ENCODE measurements around the gene DHX16.
"Not testable (repeated sequence)": the region's sequence is repeated elsewhere in the genome, so short reads cannot be mapped to it uniquely, and the experiment has no call there.

DHX16 gene
- 89.4 to 133 (median 90.5) reads per million in 3 experiments for total RNA-seq

DNA sequence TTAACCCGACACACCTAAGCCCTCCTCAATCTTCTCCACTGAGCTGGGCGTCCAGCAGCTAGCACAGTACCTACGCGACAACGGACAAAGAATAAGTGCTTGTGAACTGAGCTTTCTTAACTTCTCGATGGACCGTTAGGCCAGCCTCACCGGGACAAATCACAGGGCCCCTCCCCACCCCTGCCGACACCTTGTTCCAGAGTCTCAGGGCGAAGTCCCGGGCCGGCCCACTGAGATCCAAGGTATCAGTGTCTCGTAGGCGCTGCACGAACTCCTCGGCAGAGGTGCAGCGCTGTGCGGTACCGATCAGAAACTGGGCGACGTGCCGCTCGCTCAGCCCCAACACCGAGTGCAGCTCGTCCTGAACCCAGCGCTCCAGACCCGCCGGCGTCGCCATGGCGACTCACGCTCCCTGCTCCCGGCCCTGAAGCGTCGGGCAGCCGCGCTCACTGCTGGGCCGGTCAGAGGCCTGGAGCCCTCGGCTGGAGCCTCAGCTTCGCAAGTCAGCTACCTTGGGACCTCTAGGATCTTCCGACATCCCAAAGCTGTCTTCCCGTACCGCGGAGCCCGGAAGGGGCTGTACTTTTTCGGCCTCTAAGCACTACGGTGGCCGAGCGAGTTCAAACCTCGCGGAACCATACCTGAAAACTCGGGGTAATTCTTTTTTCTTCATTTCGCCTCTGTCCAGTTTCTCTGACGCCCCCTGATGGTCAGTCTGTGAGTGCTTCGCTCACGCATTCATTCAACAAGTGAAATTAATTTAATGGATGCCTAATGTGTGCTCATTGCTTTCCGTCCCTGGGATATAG lies at the start of gene DHX16:
Gene DHX16 (minus strand): TSS at position 562 of the 809 bp plus-strand sequence. CDS start 165 bp downstream, at position 397.
- DNase-seq, result peak; percentile 84

DNA sequence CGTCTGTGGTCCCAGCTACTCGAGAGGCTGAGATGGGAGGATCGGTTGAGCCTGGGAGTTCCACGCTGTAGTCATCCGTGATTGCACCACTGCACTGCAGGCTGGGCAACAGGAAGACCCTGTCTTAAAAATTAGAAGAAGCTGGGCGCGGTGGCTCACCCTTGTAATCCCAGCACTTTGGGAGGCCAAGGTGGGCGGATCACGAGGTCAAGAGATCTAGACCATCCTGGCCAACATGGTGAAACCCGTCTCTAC lies 49.1 kb upstream of the DHX16 start:
- DNase-seq, result not testable (repeated sequence)

DNA sequence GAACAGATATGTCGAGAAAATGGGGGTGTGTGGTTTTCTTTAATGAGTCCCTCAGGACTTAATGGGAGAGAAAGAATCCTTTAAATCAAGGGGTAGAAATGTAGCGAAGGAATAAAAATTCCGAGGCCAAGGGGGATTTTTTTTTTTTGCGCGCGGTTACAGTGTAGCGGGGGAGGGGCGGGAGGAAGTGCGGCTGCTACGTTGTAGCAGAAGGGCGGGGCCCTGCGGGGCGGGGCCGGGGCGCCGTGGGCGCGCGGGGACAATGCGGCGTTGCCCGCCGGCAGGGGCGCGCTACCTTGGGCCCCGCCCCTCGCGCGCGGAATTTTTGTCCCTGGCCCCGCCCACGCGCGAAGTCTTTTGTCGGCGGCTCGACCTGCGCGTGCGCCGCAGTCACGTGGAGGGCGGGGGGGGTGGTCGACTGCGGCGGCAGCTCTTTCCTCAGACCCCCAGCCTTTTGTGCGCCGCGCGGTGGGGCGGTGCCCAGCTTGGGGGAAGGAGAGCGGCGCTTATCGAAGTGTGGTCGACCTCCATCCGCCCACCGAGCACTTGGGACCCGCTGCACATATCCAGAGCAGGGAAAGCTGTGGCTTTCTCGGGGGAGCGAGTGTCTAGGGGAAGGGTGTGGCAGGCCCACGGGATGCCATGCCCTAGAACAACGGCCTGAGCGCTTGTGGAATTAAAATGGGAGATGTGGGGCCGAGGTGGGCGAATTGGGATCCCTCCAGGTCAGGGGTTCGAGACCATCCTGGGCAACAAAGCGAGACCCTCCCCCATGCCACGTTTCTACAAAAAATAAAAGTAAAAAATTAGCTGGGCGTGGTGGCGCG lies 48.6 kb upstream of the DHX16 start:
- DNase-seq, result peak; percentile 94

DNA sequence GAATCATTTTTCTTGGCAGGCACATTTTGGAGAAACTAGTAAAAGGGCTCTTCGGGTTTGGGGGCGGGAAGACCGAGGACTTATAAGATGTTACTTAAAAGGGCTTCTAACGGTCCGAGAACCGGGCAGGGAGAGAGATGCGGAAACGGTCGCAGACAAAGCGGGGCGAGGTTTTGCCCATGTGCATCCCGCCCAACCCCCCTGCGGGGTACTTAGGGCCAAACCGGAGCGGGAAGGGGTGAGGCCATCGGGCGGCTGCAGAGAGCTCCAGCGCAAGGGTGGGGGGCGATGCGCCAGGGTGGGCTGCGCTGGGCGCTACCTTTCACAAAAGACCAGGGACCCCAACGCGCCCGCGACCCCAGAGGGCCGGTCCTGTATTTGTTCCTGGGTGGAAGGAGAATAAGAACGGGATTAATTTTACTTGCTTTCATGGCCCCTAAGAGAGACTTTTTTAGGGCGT lies 48.0 kb upstream of the DHX16 start:
- DNase-seq, result peak; percentile 41

DNA sequence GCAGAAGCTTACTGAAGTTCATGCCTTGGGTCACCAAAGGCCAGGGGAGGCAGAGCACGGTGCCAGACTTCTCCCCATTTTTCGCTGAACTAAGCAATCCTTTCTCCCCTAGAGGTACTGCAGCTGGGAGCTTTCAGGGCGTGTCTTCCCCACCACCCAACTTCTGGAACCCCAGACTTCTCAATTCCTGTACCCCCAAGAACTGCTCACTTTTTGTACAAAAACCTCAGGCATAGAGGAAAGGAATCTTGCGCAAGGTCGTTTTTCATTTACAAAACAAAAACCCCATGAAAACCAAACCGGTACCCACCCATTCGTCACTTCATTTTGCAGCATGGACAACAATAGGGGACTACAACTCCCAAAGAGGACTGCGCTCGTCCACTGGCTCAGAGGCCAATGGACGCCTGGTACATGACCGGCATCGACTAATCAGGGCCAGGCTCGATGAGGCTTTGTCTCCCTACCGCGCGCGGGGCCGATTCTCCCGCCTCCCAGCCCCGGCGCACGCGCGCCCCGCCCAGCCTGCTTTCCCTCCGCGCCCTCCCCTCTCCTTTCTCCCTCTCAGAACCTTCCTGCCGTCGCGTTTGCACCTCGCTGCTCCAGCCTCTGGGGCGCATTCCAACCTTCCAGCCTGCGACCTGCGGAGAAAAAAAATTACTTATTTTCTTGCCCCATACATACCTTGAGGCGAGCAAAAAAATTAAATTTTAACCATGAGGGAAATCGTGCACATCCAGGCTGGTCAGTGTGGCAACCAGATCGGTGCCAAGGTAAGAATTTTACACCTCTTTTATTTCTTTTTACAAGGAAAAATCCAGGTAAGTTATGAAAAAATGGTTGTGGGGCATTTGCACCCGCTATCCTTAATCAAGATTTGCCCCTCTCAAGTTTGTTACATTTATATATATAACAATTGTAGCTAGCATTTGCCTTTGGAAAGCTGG lies 47.3 kb upstream of the DHX16 start, which contains the start of gene TUBB:
Gene TUBB (plus strand): TSS at position 562 of the 947 bp plus-strand sequence. CDS start 155 bp downstream, at position 717.
- peak; percentile 95 for DNase-seq

DNA sequence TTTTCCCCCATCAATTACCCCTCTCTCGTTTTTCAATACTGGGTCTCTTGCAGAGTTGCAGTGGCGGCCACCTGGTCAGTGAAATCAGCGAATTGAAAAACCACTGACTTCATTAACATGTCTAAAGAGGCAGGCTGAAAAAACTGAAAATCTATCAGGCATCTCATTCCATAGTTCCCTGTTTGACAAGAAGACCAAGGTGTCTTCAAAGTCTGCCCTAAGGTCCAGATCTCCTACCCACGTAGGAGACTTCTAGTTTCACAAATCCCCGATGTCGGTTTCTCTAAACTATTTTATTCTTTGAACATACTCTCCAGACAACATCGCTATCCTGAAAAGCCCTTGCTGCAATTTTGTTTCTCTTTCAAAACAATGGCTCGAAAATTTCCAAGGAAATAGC lies 46.5 kb upstream of the DHX16 start:
- no peak for DNase-seq

DNA sequence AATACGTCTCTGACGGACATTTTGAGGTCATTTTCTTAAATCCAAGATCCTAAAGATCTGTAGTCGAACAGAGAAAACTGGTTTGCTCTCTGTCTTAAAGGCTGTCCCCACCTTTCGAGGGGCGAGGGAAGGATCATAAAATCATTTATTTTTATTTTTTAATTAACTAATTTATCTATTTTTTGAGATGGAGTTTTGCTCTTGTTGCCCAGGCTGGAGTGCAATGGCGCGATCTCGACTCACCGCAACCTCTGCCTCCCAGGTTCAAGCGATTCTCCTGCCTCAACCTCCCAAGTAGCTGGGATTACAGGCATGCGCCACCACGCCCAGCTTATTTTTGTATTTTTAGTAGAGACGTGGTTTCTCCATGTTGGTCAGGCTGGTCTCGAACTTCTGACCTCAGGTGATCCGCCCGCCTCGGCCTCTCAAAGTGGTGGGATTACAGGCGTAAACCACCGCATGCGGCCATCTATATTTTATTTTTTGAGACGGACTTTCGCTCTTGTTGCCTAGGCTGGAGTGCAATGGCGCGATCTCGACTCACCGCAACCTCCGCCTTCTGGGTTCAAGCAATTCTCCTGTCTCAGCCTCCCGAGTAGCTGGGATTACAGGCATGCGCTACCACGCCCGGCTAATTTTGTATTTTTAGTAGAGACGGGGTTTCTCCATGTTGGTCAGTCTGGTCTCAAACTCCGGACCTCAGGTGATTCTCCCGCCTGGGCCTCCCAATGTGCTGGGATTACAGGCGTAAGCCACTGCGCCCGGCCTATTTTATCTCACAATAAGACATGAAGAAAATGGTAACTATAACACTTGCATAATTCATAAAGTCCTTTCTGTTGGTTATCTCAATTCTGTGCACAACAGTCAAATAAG lies 45.3 kb upstream of the DHX16 start:
- not testable (repeated sequence) for DNase-seq

DNA sequence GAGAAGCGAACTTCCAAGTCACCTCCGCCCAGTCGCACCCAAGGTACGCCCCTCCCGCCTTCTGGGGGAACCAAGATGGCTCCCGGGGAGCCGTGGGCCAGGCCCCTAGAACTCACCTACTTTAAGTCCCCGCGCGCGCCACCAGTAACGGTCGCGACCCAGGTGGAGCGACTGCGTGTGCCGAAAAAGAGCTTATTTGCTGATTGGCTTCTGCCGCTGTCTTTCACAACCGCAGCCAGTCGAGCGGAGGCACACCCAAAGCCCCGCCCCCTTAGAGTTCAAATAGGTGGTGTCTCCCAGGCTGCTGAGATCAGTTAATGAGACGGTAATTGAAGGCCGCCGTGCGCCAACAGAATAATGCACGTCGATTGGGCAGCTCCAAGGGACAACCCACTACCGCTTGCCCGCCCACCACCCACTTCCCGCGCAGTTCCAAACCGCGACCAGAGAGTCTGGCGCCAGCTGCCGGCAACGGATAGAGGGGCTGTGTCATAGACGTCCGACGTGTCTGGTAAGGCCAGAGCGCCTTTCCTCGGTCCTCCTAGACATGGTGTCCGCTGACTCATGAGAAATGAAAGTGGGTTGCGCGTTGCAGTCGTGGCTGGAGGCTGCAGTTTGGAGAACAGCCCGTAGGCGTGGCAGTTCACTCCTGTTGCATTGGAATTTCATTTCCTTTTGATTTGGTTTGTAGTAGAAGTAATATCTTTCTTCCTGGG lies 44.5 kb upstream of the DHX16 start, which contains the start of gene MDC1:
Gene MDC1 (minus strand): TSS at position 153 of the 716 bp plus-strand sequence. CDS start 2,106 bp downstream, outside the sequence.
- peak; percentile 100 for DNase-seq

DNA sequence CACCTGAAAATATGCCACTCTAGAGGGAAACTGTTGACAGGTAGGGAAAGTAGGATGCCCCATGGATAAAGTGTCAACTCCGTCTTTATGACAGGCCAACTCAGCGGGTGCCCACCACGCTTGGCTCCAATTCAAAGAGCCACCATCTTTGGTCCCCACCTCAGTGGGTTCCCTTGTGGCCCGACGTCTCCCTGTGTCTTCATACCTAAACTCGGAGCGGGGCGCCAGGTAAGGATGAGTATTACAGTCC lies 44.0 kb upstream of the DHX16 start:
- no peak for DNase-seq

DNA sequence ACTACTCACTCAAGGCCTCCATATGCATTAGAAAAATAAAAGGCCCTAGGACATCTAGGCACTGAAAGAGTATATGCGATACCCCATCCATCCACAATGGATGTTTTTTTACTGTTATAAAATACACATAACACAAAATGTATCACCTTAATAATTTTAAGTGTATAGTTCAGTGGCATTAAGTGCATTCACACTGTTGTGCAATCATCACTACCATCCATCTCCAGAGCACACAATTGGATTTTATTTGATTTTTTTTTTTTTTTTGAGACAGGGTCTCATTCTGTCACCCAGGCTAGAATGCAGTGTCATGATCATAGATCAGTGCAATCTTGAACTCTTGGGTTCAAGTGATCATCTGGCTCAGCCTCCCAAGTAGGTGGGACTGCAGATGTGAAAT lies 41.5 kb upstream of the DHX16 start:
- no peak for DNase-seq

DNA sequence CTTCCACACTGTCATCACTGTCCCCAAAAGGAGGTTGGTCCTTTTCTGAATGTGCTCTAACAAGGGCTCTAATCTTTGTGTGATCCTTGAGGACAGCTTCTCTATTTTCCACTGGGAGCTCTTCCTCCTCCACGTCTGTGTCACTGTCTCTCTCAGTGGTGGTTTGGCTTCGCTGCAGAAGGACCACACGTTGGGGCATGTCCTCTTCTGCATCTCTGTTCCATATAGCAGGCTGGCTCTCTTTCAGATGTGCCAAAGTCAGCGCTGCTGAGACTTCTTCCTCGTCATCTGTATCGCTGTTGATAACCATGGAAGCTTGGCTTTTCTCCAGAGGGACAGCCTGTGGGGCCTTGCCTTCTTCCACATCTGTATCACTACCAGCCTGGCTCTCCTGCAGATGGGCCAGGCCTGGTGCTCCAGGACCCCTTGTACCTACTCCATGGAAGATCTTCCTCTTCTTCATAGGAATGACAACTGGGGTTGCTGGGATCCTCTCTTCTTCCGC lies 39.7 kb upstream of the DHX16 start:
- no peak for DNase-seq

DNA sequence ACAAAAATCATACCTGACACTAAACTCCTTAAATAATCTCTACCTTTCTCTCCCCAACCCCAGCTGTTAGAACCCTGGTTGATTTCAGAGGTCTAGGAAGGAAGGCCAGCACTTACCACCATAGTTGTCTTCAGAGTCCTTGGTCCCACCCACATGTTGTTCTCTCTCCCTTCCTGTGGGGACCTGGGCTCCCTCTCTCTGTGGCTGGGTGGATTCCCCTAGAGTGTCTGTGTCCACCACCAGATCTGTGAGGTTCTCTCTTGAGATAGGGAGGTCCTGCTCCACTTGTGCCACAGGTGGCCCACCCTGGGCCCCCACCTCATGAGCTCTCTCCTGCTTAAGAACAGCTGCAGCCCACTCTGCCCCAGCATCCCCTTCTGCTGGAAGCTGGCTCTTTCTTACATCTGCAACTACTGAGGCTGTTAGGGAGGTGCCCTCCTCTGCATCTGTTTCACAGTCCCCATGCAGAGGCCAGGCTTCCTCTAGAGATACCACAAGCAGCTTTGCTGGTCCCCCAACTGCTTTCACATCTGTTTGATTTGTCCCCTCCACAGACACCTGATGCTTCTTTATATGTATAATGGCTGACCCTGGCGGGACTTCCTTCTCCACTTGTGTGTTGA lies 39.1 kb upstream of the DHX16 start:
- DNase-seq, result no peak

DNA sequence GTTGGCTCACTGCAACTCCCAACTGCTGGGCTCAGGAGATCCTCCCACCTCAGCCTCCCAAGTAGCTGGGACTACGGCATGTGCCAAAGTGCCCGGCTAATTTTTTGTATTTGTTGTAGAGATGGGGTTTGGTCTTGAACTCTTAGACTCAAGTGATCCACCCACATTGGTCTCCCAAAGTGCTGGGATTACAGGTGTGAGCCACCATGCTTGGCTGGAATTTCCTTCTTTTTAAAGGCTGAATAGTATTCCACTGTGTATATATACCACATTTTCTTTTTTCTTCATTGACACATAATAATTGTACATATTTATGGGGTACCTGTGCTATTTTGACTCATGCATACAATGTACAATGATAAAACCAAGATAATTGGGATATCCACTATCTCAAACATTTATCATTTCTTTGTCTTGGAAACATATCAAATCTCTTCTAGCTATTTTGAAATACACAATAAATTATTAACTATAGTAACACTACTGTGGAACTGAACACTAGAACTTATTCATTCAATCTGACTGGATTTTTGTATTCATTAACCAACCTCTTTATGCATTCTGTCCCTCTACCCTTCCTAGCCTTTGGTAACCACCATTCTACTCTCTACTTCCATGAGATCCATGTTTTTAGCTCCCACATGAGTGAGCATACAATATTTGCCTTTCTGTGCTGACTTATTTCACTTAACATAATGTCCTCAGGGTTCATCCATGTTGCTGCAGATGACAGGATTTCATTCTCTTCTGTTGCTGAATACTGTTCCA lies 36.5 kb upstream of the DHX16 start:
- no peak for DNase-seq

DNA sequence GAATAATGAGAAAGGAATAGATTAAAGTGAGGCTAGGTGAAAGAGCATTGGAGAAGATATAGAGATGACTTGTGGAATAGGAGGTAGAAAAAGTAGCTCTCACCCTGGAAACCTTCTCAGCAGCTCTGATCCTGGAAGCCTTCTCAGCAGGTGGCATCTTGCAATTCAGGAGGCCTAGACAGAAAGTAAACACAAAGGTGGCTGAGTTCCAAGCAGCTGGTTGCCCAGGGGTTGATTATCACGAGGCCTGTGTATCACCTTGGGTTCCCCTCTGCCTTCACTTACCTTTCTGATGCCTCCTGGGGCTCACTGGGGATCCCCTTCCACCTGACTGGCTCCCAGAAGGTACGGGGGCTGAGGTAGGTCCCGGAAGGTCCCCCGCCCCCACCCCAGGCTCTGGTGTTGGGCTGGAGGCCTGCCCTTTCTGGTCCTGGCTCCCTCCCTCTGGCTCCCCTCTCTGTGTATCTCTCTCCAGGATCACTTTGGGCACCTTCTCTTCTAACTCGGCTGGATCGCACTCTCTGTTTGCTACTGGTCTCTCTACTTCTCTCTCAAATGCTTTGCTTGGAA lies 34.6 kb upstream of the DHX16 start:
- DNase-seq, result no peak

DNA sequence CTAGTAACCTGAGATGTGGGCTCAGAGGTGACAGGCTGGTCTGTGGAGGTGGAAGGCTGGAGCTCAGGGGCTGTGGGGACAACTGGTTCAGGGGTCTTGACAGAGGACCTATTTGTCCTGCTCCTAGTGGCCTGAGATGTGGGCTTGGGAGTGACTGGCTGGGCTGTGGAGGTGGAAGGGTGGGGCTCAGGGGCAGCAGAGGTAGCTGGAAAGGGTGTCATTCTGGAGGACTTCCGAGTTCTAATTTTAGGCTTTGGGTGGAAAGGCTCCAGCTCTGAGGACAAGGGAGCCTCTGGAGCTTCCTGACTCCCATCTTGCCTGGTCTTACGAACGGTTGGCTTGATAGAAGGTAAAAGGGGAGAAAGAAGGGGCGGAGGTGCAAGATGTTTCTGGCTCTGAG lies 32.8 kb upstream of the DHX16 start:
- DNase-seq, result no peak

DNA sequence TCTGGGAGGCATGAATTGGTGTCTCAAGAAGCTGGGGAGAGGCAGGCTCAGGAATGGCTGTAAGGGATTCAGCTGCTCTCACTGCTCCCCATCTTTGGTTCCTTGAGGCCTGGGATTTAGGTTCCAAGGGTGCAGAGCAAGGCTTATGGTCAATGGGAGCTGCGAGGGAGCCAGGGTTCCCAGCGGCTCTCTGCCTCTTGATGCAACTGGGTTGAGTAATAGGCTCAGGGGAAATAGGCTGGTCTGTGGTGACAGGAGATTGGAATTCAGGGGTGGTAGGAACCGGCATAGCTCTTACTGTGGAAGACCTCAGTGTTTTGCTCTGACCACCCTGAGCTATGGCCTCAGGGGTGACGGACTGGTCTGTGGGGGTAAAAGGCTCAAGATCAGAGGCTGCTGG lies 31.0 kb upstream of the DHX16 start:
- no peak for DNase-seq

DNA sequence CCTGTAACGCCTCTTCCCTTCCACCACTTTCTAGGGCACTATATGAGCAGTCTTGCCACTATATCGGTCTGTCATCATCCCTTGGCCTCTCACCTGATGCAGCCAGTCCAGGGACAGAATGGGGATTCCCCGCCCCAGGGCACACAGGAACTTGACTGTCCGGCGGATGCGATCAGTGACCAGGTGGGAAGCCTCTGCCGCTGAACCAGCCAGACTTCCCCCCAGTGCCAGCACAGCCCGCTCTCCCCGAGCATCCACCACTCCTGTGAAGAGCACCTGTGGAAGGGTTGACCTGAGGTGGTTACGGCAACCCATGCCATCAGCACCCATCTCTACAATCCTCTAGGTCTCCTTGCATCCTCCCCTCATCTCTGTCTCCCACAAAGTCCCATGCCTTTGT lies 30.2 kb upstream of the DHX16 start:
- no peak for DNase-seq

DNA sequence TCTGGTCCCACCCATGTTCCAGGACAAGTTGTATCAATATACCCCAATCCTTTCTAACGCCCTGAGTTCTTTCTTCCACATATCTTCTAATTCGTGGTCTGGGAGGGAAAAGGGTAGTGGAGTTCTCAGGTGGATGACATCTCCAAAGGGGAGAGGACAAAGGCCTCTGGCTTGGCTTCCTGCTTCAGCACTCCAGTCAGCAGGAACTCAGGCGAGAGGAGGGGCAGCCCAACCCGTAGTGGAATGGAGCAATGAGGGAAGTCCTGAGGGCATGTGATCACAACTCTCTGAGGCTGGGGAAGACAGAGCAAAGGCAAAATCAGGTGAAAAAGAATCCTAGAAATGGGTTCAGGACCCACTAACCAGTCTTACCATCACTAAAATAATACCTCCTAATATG lies 27.5 kb upstream of the DHX16 start:
- no peak for DNase-seq

DNA sequence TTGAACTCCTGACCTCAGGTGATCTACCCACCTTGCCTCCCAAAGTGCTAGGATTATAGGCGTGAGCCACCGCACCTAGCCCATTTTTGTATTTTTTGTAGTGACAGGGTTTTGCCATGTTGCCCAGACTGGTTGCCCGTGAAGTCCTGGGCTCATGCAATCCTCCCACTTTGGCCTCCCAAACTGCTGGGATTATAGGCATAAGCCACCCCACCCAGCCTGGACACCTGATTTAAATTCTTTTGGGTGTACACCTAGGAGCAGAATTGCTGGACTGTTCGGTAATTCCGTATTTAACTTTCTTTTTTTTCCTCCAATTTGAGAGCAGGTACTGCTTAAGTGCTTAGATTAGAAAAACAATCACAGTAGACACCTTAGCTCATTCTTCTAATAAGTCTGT lies 23.6 kb upstream of the DHX16 start:
- no peak for DNase-seq
